Tibial artery (tissue), 4 donors: Measurements from ENCODE around the gene FBLN5.
"Not testable (repeated sequence)": the region's sequence is repeated elsewhere in the genome, so short reads cannot be mapped to it uniquely, and the experiment has no call there.

Experiments used
- DNase-seq, 2 donors: peaks; one replicate each; pipeline ENCODE4 v3.0.0-alpha.2; 2019
- H3K27ac ChIP-seq, 2 donors: fragments of 200-600 bp; sonication (generic) in 1 of 2; 1 replicate in 1 of 2; 2 replicates in 1 of 2; pipeline ENCODE4 v1.5.1; 2018 to 2019; ENCODE audit warnings: mild to moderate bottlenecking in 1 of 2
- H3K27me3 ChIP-seq, 2 donors: fragments of 200-600 bp; sonication (generic) in 1 of 2; one replicate each; pipeline versions ENCODE4 v1.5.1 to v1.6.0; 2016 to 2019
- H3K36me3 ChIP-seq, 3 donors: fragments of 200-600 bp; sonication (generic) in 2 of 3; one replicate each; pipeline ENCODE4 v1.5.1; 2016 to 2019; ENCODE audit warnings: mild to moderate bottlenecking in 2 of 3
- H3K4me1 ChIP-seq, 4 donors: fragments of 200-600 bp; sonication (generic) in 2 of 4; 1 replicate in 3 of 4; 2 replicates in 1 of 4; pipeline ENCODE4 v1.5.1; 2016 to 2019
- H3K4me3 ChIP-seq, 2 donors: fragments of 200-600 bp; sonication (generic) in 1 of 2; 1 replicate in 1 of 2; 2 replicates in 1 of 2; pipeline ENCODE4 v1.5.1; 2018 to 2019; ENCODE audit warnings: mild to moderate bottlenecking in 2 of 2
- H3K9me3 ChIP-seq, 3 donors: fragments of 200-600 bp; sonication (generic) in 1 of 3; one replicate each; pipeline ENCODE4 v1.5.1; 2016 to 2019
- intact Hi-C: fragments of 100-400 bp; cut with DNase I; formaldehyde crosslinking; loops from one replicate; pipeline ENCODE4 v1.15.0; 2023; ENCODE audit warnings: low total_unique reads
- TF ChIP-seq, protein P1 (sequence below), 2 experiments: fragments of 200-600 bp in 1 of 2; fragments of 450-650 bp in 1 of 2; IDR thresholded peaks; one replicate each; pipeline ENCODE4 v1.5.1; 2017 to 2019; ENCODE audit warnings: antibody characterized with exemption in 2 of 2, mild to moderate bottlenecking in 1 of 2, moderate library complexity in 1 of 2

Gene FBLN5

GRCh38 chr14:91872517-91873470 lies 74.7 kb downstream of the FBLN5 start:
- H3K27ac ChIP-seq, result peak overlapping the region; percentile 76 to 79
- H3K4me1 ChIP-seq, result peaks cover 0 to 34% (median 24%) of the 10 kb centered on the region in 4 donors
- H3K27me3 ChIP-seq, result no peaks in the 10 kb centered on the region
- intact Hi-C loops, result no loop called here
- no peak overlapping the region for H3K4me3 ChIP-seq
- H3K36me3 ChIP-seq, result peaks cover 40 to 74% (median 72%) of the 10 kb centered on the region in 3 donors
- TF ChIP-seq, protein P1, sequence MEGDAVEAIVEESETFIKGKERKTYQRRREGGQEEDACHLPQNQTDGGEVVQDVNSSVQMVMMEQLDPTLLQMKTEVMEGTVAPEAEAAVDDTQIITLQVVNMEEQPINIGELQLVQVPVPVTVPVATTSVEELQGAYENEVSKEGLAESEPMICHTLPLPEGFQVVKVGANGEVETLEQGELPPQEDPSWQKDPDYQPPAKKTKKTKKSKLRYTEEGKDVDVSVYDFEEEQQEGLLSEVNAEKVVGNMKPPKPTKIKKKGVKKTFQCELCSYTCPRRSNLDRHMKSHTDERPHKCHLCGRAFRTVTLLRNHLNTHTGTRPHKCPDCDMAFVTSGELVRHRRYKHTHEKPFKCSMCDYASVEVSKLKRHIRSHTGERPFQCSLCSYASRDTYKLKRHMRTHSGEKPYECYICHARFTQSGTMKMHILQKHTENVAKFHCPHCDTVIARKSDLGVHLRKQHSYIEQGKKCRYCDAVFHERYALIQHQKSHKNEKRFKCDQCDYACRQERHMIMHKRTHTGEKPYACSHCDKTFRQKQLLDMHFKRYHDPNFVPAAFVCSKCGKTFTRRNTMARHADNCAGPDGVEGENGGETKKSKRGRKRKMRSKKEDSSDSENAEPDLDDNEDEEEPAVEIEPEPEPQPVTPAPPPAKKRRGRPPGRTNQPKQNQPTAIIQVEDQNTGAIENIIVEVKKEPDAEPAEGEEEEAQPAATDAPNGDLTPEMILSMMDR (IDR thresholded peaks at IDR 0.05), result no peak
- DNase-seq, result peak; percentile 90 to 96
- H3K9me3 ChIP-seq, result no peaks in the 10 kb centered on the region

- TF ChIP-seq, protein P1 (IDR thresholded peaks at IDR 0.05), result no peak
- Histone ChIP-seq H3K27me3 (no peaks in the 10 kb centered on the region), H3K36me3 (peaks cover 40 to 74% (median 72%) of the 10 kb centered on the region in 3 donors), H3K4me3 (no peak overlapping the region), H3K27ac (peak overlapping the region; percentile 76 to 79), H3K4me1 (peaks cover 0 to 34% (median 24%) of the 10 kb centered on the region in 4 donors), H3K9me3 (no peaks in the 10 kb centered on the region)
- peak; percentile 82 to 91 for DNase-seq
- intact Hi-C loops, result no loop called here
These were observed 75.4 kb downstream of the FBLN5 start for GRCh38 chr14:91872011-91872501.

- H3K9me3 ChIP-seq, H3K4me3 ChIP-seq, intact Hi-C loops, DNase-seq, H3K27me3 ChIP-seq: not testable (repeated sequence)
- H3K36me3 ChIP-seq, result peaks cover 33 to 68% (median 67%) of the 10 kb centered on the region in 3 donors
- peak overlapping the region; percentile 76 to 79 for H3K27ac ChIP-seq
- peaks cover 0 to 38% (median 24%) of the 10 kb centered on the region in 4 donors for H3K4me1 ChIP-seq
These were observed 76.1 kb downstream of the FBLN5 start for GRCh38 chr14:91871401-91871800.

DNA sequence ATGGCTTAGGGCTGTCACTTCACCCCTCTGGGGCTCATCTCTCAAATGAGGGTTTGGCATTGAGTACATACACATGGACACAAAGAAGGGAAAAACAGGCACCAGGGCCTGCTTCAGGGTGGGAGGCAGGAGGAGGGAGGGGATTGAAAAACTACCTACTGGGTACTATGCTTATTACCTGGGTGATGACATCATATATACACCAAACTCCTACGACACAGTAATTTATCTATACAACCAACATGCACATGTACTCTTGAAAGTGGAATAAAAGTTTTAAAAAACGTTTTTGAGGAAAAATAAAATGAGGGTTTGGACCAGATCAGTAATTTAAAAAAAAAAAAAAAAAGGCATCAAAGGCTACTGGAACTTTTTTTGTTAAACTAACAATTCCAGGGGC lies 76.6 kb downstream of the FBLN5 start:
- TF ChIP-seq, protein P1 (IDR thresholded peaks at IDR 0.05), result no peak
- DNase-seq, result no peak
- H3K36me3 ChIP-seq, result peaks cover 28 to 63% (median 62%) of the 10 kb centered on the region in 3 donors
- peak overlapping the region; percentile 76 to 79 for H3K27ac ChIP-seq
- H3K9me3 ChIP-seq, result no peaks in the 10 kb centered on the region
- no peak overlapping the region for H3K4me3 ChIP-seq
- intact Hi-C loops, result no loop called here
- H3K27me3 ChIP-seq, result no peaks in the 10 kb centered on the region
- peaks cover 0 to 43% (median 24%) of the 10 kb centered on the region in 4 donors for H3K4me1 ChIP-seq

GRCh38 chr14:91870001-91870400 lies 77.5 kb downstream of the FBLN5 start:
- H3K4me3 ChIP-seq, result no peak overlapping the region
- DNase-seq, result no peak
- TF ChIP-seq, protein P1 (IDR thresholded peaks at IDR 0.05), result no peak
- intact Hi-C loops, result no loop called here
- H3K27me3 ChIP-seq, result no peaks in the 10 kb centered on the region
- H3K9me3 ChIP-seq, result no peaks in the 10 kb centered on the region
- peaks cover 19 to 54% (median 54%) of the 10 kb centered on the region in 3 donors for H3K36me3 ChIP-seq
- no peak overlapping the region for H3K27ac ChIP-seq
- H3K4me1 ChIP-seq, result peaks cover 0 to 44% (median 24%) of the 10 kb centered on the region in 4 donors

- Histone ChIP-seq H3K27me3 (no peaks in the 10 kb centered on the region), H3K4me3 (no peak overlapping the region), H3K36me3 (peaks cover 16 to 50% (median 49%) of the 10 kb centered on the region in 3 donors), H3K9me3 (no peaks in the 10 kb centered on the region), H3K27ac (no peak overlapping the region), H3K4me1 (peaks cover 0 to 44% (median 24%) of the 10 kb centered on the region in 4 donors)
- TF ChIP-seq, protein P1 (IDR thresholded peaks at IDR 0.05), result no peak
- DNase-seq, result no peak
- intact Hi-C loops, result no loop called here
These were observed 77.9 kb downstream of the FBLN5 start for GRCh38 chr14:91869556-91869955.
